ENCODE results near the gene PAXX. TPM values are rescaled to one million over a fixed set of nuclear protein-coding genes. Genes with fewer than 3 reads are reported as not detected.

The PAXX gene
- total and polyA plus RNA-seq, 9 of the 15 experiments (the other 6 are each of a cell fraction or from before 2014, with no cell fraction given) = 1.2 to 175 (median 38.5) TPM

DNA sequence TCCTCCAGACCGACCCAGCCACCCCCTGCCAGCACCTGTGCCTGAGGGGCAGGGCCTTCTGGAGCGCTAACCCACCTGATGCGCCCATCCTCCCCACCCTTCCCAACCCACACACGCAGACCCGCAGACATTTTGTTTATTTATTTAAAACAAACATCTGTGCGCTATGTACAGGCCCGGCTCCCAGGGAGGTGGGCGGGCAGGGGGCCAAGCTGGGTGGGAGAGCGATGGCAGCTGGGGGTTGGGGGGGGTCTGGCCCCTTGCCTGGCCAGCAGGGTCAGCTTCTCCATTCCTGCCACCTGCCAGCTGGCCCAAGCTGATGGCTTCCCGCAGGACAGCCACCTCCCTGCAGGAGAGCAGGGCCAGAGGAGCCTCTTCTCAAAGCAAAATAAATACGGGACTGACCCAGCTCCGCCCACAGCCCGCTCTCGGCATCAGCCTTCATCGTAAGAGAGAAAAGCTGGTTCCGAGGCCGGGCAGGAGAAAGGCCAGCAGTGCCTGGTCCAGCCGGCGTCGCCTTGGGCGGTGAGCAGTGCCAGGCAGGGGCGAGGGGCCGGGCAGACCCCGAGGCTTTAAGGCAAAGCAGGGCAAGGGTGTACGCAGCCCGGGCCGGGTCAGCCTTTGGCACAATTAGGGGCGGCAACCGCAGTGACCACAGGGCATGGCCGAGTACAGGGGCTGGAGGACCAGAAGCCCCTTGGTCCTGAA lies 15.0 kb downstream of the PAXX start (continued):
- TF ChIP-seq, protein P1, sequence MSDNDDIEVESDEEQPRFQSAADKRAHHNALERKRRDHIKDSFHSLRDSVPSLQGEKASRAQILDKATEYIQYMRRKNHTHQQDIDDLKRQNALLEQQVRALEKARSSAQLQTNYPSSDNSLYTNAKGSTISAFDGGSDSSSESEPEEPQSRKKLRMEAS (CRISPR knock-in tag; IDR thresholded peaks at IDR 0.05) = no peak
- TF ChIP-seq ZNF57 (CRISPR knock-in tag; IDR thresholded peaks at IDR 0.05) = no peak
- TF ChIP-seq HMG20B (CRISPR knock-in tag; IDR thresholded peaks at IDR 0.05) = no peak
- TF ChIP-seq MCM2 (IDR thresholded peaks at IDR 0.05; ENCODE audit: low read depth) = no peak

DNA sequence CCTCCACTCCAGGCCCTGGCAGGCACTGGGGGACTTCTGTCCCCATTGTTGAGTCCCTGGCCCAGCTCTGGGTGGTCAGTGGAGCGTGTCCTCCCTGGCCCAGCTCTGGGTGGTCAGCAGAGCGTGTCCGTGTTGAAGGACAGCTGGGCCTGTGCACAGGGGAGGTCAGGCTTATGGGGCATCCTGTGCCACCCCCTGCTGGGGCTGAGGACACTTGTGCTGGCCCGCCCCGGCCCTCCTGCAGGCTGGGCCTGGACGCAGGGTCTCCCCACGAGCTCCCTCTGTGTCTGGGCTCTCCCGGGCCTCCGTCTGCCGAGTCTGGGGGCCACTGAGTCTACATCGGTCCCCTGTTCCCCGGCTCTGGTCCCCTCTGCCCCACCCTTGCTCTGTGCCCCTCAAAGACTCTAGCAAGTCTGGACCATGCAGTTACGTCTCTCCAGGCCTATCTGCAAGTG lies 15.6 kb downstream of the PAXX start:
- no peak overlapping the region for H3K27ac ChIP-seq (ENCODE audit: extremely low read depth, low read depth, low read length)
- 0 out of 2 replicates have a peak, but pooled peaks cover 1% of the 10 kb centered on the region for H3K9me3 ChIP-seq (replicated peaks; ENCODE audit: control insufficient read depth, insufficient read depth, low read depth, low read length)
- H3K9me1 ChIP-seq (ENCODE audit: control insufficient read depth, insufficient read depth, low read length) = no peaks in the 10 kb centered on the region
- no peaks in the 10 kb centered on the region for H4K20me1 ChIP-seq (replicated peaks; ENCODE audit: control insufficient read depth, insufficient read depth, low read length)
- DNase-seq (ENCODE audit: extremely low read depth in 1 of 4, low spot score in 3 of 4) (no peak), FAIRE-seq (no peak), ATAC-seq (no peak)
- no peak overlapping the region for H3K4me2 ChIP-seq (ENCODE audit: insufficient read depth, low read length)
- peak overlapping the region in 1 of 2 experiments; percentile 36; a peak in 1 of 4 replicates for H3K9ac ChIP-seq (ENCODE audit: insufficient read depth in 1 of 2, low read depth in 2 of 2, low read length in 2 of 2)
- no peaks in the 10 kb centered on the region for H3K36me3 ChIP-seq (ENCODE audit: control insufficient read depth, insufficient read depth, low read length)
- H3K27me3 ChIP-seq (ENCODE audit: control insufficient read depth in 2 of 2, insufficient read depth in 2 of 2, low read length in 2 of 2) = no peaks in the 10 kb centered on the region
- no TSS peak for BruUV-seq (replicated peaks)
- in situ Hi-C loops (cut with MboI) (no loop called here), intact Hi-C loops (cut with micrococcal nuclease) (no loop called here)
- no peak overlapping the region for H3K4me3 ChIP-seq
- no peak for TF ChIP-seq ZNF311 (CRISPR knock-in tag; IDR thresholded peaks at IDR 0.05)
- TF ChIP-seq SMARCC2 (IDR thresholded peaks at IDR 0.05; ENCODE audit: low read depth) = no peak
- TF ChIP-seq CCAR2 (IDR thresholded peaks at IDR 0.05; ENCODE audit: low read depth, low read length) = no peak
- POLR2A ChIA-PET = interaction anchor here (0.5 to 1.4 kb wide), 2 partner anchors 11 to 15 kb away, joined by 3 to 4 read pairs; partner anchors contain the start of gene PAXX
- H3K79me2 ChIP-seq (ENCODE audit: control insufficient read depth, insufficient read depth, low read length) = no peaks in the 10 kb centered on the region
- WGBS (ENCODE audit: insufficient coverage, low coverage, missing lambda C conversion rate) = 49% methylated on average over 13 of the region's 13 CpGs
- no peak overlapping the region for H2AFZ ChIP-seq (ENCODE audit: low read depth, low read length)
- H3K4me1 ChIP-seq (replicated peaks in 1 of 2; ENCODE audit: control insufficient read depth in 2 of 2, insufficient read depth in 2 of 2, low read length in 2 of 2) = peaks cover 0 to 59% of the 10 kb centered on the region in 2 experiments; a peak in 2 of 5 replicates
- CTCF ChIA-PET (ENCODE audit: low intra/inter-chr PET ratio) = no interaction called here

Data from K562 (cell line).